Muscle layer of duodenum (tissue), 2 donors: ENCODE data around the gene TDRD9.
"Not testable (repeated sequence)": the region's sequence is repeated elsewhere in the genome, so short reads cannot be mapped to it uniquely, and the experiment has no call there.

Experiments used
- H3K27ac ChIP-seq: one replicate; pipeline ENCODE4 v1.7.0; 2013; ENCODE audit warnings: mild to moderate bottlenecking, low read length
- H3K27me3 ChIP-seq: one replicate; pipeline ENCODE4 v1.7.0; 2013; ENCODE audit warnings: low read depth, mild to moderate bottlenecking, control low read depth, low read length
- H3K36me3 ChIP-seq, 2 donors: one replicate each; pipeline ENCODE4 v1.7.0; 2013; ENCODE audit warnings: low read length in 2 of 2, control low read depth in 1 of 2, mild to moderate bottlenecking in 1 of 2; ENCODE audit not compliant: insufficient read depth in 2 of 2, control insufficient read depth in 1 of 2
- H3K4me1 ChIP-seq, 2 donors: one replicate each; pipeline ENCODE4 v1.7.0; 2013; ENCODE audit warnings: low read length in 2 of 2, mild to moderate bottlenecking in 2 of 2, control low read depth in 1 of 2, moderate library complexity in 1 of 2; ENCODE audit not compliant: insufficient read depth in 2 of 2, control insufficient read depth in 1 of 2
- H3K4me3 ChIP-seq, 2 donors: one replicate each; pipeline ENCODE4 v1.7.0; 2013; ENCODE audit warnings: low read length in 2 of 2, low read depth in 1 of 2, mild to moderate bottlenecking in 1 of 2
- H3K9me3 ChIP-seq, 2 donors: one replicate each; pipeline ENCODE4 v1.7.0; 2013; ENCODE audit warnings: low read length in 2 of 2, control low read depth in 1 of 2, mild to moderate bottlenecking in 1 of 2; ENCODE audit not compliant: control insufficient read depth in 1 of 2
- donor health status: healthy.

TDRD9 gene

DNA sequence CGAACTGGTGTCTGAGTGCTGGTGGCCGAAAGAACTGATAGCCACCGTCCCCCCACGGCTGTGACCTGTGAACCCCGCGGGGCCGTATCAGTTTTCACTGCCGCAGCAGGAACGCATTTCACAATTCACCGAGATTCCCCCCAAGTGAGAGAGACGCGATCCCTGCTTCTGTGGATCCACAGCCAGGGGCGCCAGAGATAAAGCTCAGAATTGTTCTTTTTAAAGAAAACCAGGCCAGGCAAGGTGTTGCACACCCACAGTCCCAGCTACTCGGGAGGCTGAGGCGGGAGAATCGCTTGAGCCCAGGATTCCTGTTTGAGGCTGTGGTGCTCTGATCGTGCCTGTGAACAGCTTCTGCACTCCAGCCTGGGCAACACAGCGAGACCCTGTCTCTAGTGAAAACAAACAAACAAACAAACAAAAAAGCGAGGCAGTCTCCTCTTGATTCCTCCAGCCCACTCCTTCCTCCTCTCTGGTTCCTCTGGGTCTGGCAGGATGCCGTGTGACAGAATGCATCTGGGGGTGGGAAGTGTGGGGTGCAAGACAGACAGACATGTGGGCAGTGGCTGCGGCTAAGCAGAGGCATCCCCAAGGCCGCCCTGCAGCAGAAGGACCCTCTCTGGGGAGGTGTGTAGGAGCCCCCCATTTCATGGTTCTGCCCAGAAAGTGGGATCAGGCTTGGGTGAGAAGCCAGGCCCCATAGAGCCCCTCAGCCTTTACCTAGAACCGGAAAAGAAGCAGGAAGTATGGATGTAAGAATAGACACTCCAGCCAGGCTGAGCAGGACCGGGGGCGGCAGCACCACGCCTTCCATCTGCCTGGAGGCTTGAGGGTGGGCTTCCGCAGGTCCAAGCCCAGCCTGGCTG lies 41.7 kb upstream of the TDRD9 start:
- no peak overlapping the region for H3K27ac ChIP-seq
- H3K4me1 ChIP-seq, result peaks cover 7 to 23% of the 10 kb centered on the region in 2 donors

DNA sequence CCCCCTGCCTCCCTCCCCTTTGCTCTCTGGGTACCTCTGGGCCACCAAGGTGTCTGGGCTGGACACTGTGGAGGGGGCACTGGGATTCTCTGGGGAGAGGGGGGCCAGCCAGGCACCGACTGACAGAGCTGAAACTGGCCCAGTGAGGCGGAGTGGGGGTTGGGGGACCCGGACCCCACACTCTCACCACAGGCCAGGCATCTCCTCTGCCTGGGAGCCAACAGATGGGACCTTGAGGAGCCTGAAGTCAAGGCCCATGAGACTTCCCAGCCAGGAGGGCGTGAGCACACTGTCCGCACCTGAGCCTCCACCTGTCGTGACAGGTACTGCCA lies 41.1 kb upstream of the TDRD9 start:
- no peaks in the 10 kb centered on the region for H3K9me3 ChIP-seq
- H3K4me3 ChIP-seq, result no peak overlapping the region
- H3K36me3 ChIP-seq, result no peaks in the 10 kb centered on the region
- H3K27me3 ChIP-seq, result no peaks in the 10 kb centered on the region
- H3K27ac ChIP-seq, result no peak overlapping the region
- peaks cover 6 to 17% of the 10 kb centered on the region in 2 donors for H3K4me1 ChIP-seq

More for the DNA sequence above, 41.7 kb upstream of the TDRD9 start:
- Histone ChIP-seq H3K4me3 (no peak overlapping the region), H3K9me3 (no peaks in the 10 kb centered on the region), H3K36me3 (no peaks in the 10 kb centered on the region), H3K27me3 (no peaks in the 10 kb centered on the region)

DNA sequence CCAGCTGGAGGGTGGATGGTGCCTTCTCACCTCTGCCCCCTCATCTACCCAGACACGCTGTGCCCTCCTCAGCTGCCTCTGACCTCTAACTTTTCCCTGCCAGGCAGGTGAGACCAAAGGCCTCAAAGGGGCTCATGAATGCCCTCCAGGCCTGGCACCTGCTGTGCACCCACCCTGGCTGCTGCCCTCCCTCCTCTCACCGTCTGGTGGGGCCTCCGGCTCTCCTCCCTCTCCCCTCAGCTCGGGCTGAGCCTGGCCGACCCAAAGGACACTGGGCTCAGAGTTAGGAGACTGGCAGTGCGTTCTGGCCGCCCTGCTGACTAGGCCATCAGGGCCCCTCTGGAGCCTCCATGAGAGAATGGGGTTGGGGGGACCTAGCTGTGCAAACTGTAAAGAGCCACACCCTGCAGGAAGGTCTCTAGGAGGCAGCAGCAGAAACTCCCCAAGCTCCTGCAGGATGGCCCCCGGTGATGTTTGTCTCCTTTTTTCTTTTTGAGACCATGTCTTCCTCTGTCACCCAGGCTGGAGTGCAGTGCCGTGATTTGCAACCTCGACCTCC lies 40.6 kb upstream of the TDRD9 start:
- no peaks in the 10 kb centered on the region for H3K27me3 ChIP-seq
- H3K4me3 ChIP-seq, result no peak overlapping the region
- H3K9me3 ChIP-seq, result no peaks in the 10 kb centered on the region
- no peaks in the 10 kb centered on the region for H3K36me3 ChIP-seq
- peaks cover 3 to 12% of the 10 kb centered on the region in 2 donors for H3K4me1 ChIP-seq
- no peak overlapping the region for H3K27ac ChIP-seq

DNA sequence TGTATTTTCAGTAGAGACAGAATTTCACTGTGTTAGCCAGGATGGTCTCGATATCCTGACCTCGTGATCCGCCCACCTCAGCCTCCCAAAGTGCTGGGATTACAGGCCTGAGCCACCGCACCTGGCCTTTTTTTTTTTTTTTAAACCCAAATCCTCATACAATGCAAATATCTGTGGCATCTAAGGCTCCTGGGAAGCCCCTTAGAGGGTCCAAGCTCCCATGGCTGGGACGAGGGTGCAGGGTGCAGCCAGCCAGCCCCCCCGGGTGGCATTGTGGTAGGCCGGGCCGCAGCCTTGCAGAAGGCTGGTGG lies 39.3 kb upstream of the TDRD9 start:
- not testable (repeated sequence) for H3K4me1 ChIP-seq, H3K27ac ChIP-seq

DNA sequence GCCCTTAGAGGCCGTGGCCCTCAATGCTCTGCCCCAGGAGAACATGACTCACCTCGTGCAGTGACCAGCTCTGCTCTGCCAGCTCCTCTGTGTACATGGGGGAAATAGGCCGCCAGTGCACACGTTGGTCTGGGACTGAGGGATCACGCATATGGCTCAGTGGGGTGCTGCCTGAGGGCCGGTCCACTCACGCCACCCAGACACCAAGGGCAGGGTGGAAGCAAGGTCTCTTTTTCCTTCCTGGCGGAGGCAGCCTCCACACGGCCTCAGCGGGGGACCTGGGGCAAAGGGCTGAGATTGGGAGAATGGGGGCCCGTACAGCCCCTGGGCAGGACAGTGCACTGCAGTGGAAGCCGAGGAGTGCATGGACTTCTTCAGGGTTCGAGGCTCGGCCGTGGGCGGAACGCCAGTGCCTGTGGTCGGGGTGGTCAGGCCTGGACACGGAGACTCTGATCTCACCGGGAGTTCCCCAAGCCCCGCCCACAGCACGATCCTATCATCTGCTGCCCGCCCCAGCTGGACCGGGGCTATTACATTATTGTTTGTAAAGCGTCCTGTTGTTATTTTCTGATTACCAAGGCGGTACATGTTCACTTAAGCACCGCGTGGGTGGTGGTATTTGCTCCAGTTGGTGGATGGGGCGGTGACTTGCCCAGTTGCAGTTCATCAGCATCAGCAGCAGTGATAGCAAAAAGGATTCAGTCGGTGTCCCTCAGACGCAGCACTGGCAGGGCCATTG lies 38.8 kb upstream of the TDRD9 start:
- H3K4me1 ChIP-seq, result peaks cover 0 to 6% of the 10 kb centered on the region in 2 donors
- H3K9me3 ChIP-seq, result no peaks in the 10 kb centered on the region
- no peak overlapping the region for H3K27ac ChIP-seq
- H3K36me3 ChIP-seq, result no peaks in the 10 kb centered on the region
- no peaks in the 10 kb centered on the region for H3K27me3 ChIP-seq
- H3K4me3 ChIP-seq, result no peak overlapping the region

More for the DNA sequence above, 39.3 kb upstream of the TDRD9 start:
- not testable (repeated sequence) for H3K4me3 ChIP-seq, H3K27me3 ChIP-seq, H3K9me3 ChIP-seq, H3K36me3 ChIP-seq

DNA sequence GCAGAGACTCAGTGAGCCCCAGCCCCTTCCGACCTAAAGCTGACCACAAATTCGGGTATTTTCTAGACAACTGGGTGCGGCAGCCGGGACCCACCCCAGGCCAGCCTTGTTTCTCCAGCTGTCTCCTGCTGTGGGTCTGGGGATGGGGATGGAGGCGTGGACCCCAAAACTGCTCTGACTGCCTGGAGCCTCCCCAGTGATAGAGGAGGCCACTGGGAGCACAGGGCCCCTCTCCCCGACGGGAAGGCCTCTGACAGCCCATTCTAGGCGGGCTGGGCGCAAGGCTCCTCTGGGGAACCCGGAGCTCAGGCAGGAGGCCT lies 38.2 kb upstream of the TDRD9 start:
- peaks cover 0 to 6% of the 10 kb centered on the region in 2 donors for H3K4me1 ChIP-seq
- no peak overlapping the region for H3K27ac ChIP-seq
- H3K36me3 ChIP-seq, result no peaks in the 10 kb centered on the region
- H3K9me3 ChIP-seq, result no peaks in the 10 kb centered on the region
- no peak overlapping the region for H3K4me3 ChIP-seq
- H3K27me3 ChIP-seq, result no peaks in the 10 kb centered on the region

DNA sequence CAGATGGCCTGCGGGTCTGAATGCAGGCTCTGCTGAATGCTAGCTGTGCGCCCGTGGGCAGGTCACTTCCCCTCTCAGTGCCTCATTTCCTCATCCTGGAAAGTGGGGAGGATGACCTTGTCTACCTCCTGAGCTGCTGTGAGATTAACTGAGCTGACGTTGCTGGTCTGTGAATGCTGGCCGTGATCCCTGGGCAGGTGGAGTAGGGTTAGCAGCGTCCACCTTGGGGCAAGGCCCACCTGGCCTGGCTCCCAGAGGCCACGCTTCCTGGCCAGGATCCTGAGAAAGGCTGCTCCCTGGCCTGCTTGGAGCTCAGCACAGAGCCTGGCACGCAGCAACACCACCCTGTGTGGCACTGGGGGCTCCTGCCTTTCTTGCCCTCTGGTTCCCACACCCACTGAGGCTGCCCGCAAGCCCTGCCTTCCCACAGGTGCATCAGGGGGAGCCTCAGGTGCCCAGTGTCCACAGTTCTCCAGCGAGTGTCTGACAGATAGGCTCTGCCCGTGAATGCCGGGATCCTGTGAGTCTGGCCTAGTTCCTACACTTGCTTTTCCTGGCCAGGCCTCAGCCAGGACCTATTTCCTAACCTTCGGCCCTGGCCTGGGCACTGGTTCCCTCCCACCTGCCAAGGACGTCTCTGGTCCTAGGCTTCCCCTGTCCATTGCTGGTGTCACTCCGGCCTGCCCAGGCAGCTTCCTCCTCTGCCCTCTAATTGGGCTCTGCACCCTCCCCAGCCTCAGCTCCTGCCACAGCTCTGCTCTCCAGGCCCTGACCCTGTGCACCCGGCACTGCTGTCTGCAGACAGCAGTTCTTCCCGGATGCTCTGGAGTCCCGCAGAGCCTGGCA lies 37.2 kb upstream of the TDRD9 start:
- Histone ChIP-seq H3K27me3 (no peaks in the 10 kb centered on the region), H3K27ac (no peak overlapping the region), H3K9me3 (no peaks in the 10 kb centered on the region), H3K4me1 (peaks cover 0 to 6% of the 10 kb centered on the region in 2 donors), H3K4me3 (no peak overlapping the region), H3K36me3 (no peaks in the 10 kb centered on the region)

DNA sequence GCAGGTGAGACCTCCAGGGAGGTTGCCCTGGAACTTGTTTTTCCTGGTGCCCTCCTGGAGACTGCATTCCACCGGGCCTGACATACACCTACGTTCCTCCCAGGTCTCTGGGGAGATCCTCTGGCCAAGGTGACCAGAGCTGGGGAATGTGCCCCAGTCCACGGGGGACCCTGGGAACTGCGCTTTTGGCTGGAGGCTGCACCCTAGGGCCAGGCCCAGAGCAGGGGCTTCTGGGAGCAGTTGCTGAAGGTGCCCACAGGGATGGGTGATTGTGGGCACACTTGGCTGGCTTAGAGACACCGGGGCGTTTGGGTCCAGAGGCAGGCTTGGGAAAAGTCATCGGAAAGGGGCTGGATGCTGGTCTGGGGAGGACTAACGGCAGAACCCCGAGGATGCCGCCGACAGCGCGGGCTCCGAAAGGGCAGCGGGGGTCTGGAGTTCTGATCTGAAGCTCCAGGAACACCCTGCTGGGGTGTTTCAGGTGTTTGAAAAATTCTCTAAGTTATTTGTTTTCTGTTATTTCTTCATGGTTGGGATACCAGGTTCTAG lies 36.5 kb upstream of the TDRD9 start:
- Histone ChIP-seq H3K27ac (no peak overlapping the region), H3K9me3 (no peaks in the 10 kb centered on the region), H3K36me3 (no peaks in the 10 kb centered on the region), H3K27me3 (no peaks in the 10 kb centered on the region), H3K4me3 (no peak overlapping the region), H3K4me1 (peaks cover 0 to 6% of the 10 kb centered on the region in 2 donors)

DNA sequence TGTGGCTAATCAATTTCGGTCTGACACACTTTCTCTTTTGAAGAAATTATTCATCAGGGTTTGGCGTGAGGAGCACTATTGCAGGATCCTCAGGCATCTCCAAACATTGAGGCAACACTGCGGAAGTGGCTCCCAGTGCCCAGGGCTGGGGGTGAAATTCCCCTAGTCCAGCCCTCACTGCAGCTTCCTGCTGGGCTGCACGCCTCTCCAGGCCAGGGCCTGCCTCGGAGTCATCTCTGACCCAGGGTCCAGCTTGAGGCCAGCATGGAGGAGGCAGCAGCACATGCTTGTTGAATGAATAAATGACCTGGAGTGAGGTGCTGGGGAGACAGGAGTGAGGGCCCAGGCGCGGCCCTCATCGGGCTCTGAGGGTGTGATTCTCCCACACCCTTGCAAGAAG lies 36.0 kb upstream of the TDRD9 start:
- no peaks in the 10 kb centered on the region for H3K27me3 ChIP-seq
- no peak overlapping the region for H3K4me3 ChIP-seq
- H3K4me1 ChIP-seq, result peaks cover 0 to 6% of the 10 kb centered on the region in 2 donors
- no peaks in the 10 kb centered on the region for H3K9me3 ChIP-seq
- H3K36me3 ChIP-seq, result no peaks in the 10 kb centered on the region
- H3K27ac ChIP-seq, result no peak overlapping the region

DNA sequence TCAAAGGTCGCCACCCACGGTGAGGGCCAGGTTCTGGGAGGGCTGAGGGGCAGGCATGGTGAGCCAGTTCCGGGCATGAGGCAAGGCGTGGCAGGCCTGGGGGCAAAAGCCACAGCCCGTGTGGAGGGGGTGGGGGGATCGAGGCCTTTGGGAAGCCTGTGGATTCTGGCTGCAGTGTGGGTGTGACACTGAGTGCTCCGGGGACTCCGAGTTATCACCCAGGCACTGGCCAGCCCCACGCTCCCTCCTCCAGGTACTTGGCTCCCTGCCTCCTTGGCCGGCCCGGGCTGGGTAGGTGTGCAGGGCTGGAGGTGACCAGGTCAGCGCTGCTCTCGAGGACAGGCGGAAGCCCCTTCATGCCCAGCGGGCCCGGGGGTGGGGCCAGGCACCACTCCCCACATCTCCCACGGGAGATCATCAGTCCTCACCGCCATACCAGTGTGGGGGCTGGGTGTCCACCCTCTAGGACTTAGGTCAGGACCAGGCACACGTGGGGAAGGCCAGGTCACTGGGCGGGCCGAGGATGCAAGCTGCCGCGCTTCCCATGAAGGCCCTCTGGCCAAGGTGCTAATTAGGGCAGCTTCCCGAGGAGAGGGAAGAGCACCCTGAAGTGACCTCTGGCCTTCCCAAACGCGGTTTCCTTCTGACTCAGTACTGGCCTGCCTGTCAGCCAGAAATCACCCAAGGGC lies 34.1 kb upstream of the TDRD9 start:
- Histone ChIP-seq H3K27ac (no peak overlapping the region), H3K36me3 (no peaks in the 10 kb centered on the region), H3K27me3 (no peaks in the 10 kb centered on the region), H3K9me3 (no peaks in the 10 kb centered on the region), H3K4me3 (no peak overlapping the region), H3K4me1 (peaks cover 0 to 6% of the 10 kb centered on the region in 2 donors)
